Activated CD8-positive, alpha-beta memory T cell treated with anti-CD3 and anti-CD28 coated beads, Interleukin-2, amount 50 U/mL, for 1 hour (primary cell): ENCODE results near the gene AGAP3.

Experiments
- DNase-seq: peaks from one replicate; pipeline ENCODE4 v3.0.0-alpha.2; 2020; ENCODE audit errors: extremely low read depth

The AGAP3 gene

GRCh38 chr7:151057989-151058780 lies 28.1 kb upstream of the AGAP3 start:
- peak; percentile 97 for DNase-seq

GRCh38 chr7:151058781-151059366 lies 27.4 kb upstream of the AGAP3 start:
- no peak for DNase-seq

- DNase-seq = no peak
Measured at GRCh38 chr7:151059367-151060112, 26.7 kb upstream of the AGAP3 start, which contains the start of gene SLC4A2. TSS of gene SLC4A2 (plus strand) at chr7:151059589. CDS start at chr7:151061988, 2,399 bp downstream.

- no peak for DNase-seq
Measured at GRCh38 chr7:151060113-151060415, 26.2 kb upstream of the AGAP3 start.

- DNase-seq = no peak
Measured at GRCh38 chr7:151060416-151061212, 25.7 kb upstream of the AGAP3 start.

GRCh38 chr7:151061213-151062110 lies 24.8 kb upstream of the AGAP3 start:
- no peak for DNase-seq

- DNase-seq = no peak
Measured at GRCh38 chr7:151062111-151062398, 24.2 kb upstream of the AGAP3 start.

- DNase-seq = no peak
Measured at GRCh38 chr7:151062399-151063211, 23.7 kb upstream of the AGAP3 start.

GRCh38 chr7:151063212-151063561 lies 23.1 kb upstream of the AGAP3 start:
- no peak for DNase-seq

GRCh38 chr7:151064454-151064853 lies 21.8 kb upstream of the AGAP3 start:
- no peak for DNase-seq

GRCh38 chr7:151064993-151065392 lies 21.3 kb upstream of the AGAP3 start:
- no peak for DNase-seq

- DNase-seq = no peak
Measured at GRCh38 chr7:151065516-151065915, 20.8 kb upstream of the AGAP3 start.

GRCh38 chr7:151066273-151066974 lies 19.9 kb upstream of the AGAP3 start:
- no peak for DNase-seq

GRCh38 chr7:151068069-151068773 lies 18.1 kb upstream of the AGAP3 start:
- no peak for DNase-seq

- no peak for DNase-seq
Measured at GRCh38 chr7:151069841-151070573, 16.3 kb upstream of the AGAP3 start.

GRCh38 chr7:151070574-151070960 lies 15.7 kb upstream of the AGAP3 start:
- no peak for DNase-seq

- DNase-seq = no peak
Measured at GRCh38 chr7:151071032-151071866, 15.0 kb upstream of the AGAP3 start.

GRCh38 chr7:151073990-151074389 lies 12.3 kb upstream of the AGAP3 start:
- no peak for DNase-seq
